SK-N-SH (cell line): ENCODE results near the gene PPP3R2. TPM values are rescaled to one million over a fixed set of nuclear protein-coding genes. Genes with fewer than 3 reads are reported as not detected.

ENCODE experiments used
- CTCF ChIA-PET: fragments of 300-600, 350-600 bp; formaldehyde crosslinking; extraction: SDS; loops from one replicate; lab custom pipeline; 2021; lab: Yijun Ruan, JAX
- POLR2A ChIA-PET: fragments of 350-600 bp; sonication (Branson Sonifier 250); formaldehyde crosslinking; extraction: SDS; loops from one replicate; lab custom pipeline; 2020; ENCODE audit warnings: antibody characterized with exemption, inconsistent platforms; lab: Yijun Ruan, JAX
- DNase-seq: peaks from one replicate; pipeline ENCODE4 v3.0.0; 2012
- H2AFZ ChIP-seq: fragments of 200-600 bp; sonication (generic); 2 replicates; pipeline ENCODE4 v1.8.1; 2016; ENCODE audit warnings: antibody characterized with exemption, mild to moderate bottlenecking, low read depth
- H3F3A ChIP-seq: fragments of 200-600 bp; sonication (generic); replicated peaks from 2 replicates; pipeline ENCODE3; 2016; ENCODE audit warnings: antibody characterized with exemption, mild to moderate bottlenecking; ENCODE audit not compliant: insufficient read depth
- H3K27ac ChIP-seq, 2 experiments: fragments of 200-500 bp in 1 of 2; fragments of 200-600 bp in 1 of 2; sonication (Bioruptor generic) in 1 of 2; sonication (generic), shearing (Covaris generic) in 1 of 2; 2 replicates each; pipeline versions ENCODE4 v1.5.1 to v1.6.1; 2014 to 2016; ENCODE audit warnings: low read depth in 2 of 2, inconsistent platforms in 1 of 2, low read length in 1 of 2, mild to moderate bottlenecking in 1 of 2, mixed read lengths in 1 of 2
- H3K27me3 ChIP-seq: fragments of 200-600 bp; sonication (generic), shearing (Covaris generic); 2 replicates; pipeline ENCODE4 v1.6.1; 2016; ENCODE audit warnings: mixed run types; ENCODE audit not compliant: insufficient read depth
- H3K36me3 ChIP-seq, 2 experiments: fragments of 200-500 bp in 1 of 2; fragments of 200-600 bp in 1 of 2; sonication (Bioruptor generic) in 1 of 2; sonication (generic) in 1 of 2; replicated peaks in 1 of 2; 2 replicates each; pipeline versions ENCODE3 to v1.5.1; 2014 to 2016; ENCODE audit warnings: low read length in 1 of 2, mild to moderate bottlenecking in 1 of 2; ENCODE audit not compliant: insufficient read depth in 2 of 2, control insufficient read depth in 1 of 2
- H3K4me1 ChIP-seq, 2 experiments: fragments of 200-500 bp in 1 of 2; fragments of 200-600 bp in 1 of 2; sonication (Bioruptor generic) in 1 of 2; sonication (generic), shearing (Covaris generic) in 1 of 2; 2 replicates each; pipeline versions ENCODE4 v1.5.1 to v1.6.1; 2014 to 2016; ENCODE audit warnings: low read depth in 1 of 2, low read length in 1 of 2, mixed run types in 1 of 2; ENCODE audit not compliant: insufficient read depth in 2 of 2, control insufficient read depth in 1 of 2
- H3K4me2 ChIP-seq: fragments of 200-600 bp; sonication (generic), shearing (Covaris generic); 2 replicates; pipeline ENCODE4 v1.6.1; 2017; ENCODE audit warnings: mixed run types
- H3K4me3 ChIP-seq, 2 experiments: fragments of 200-500 bp in 1 of 2; fragments of 200-600 bp in 1 of 2; sonication (Bioruptor generic) in 1 of 2; sonication (generic), shearing (Covaris generic) in 1 of 2; 2 replicates each; pipeline versions ENCODE4 v1.5.1 to v1.8.1; 2014 to 2016; ENCODE audit warnings: low read depth in 2 of 2, inconsistent platforms in 1 of 2, low read length in 1 of 2, mild to moderate bottlenecking in 1 of 2, mixed read lengths in 1 of 2, moderate library complexity in 1 of 2
- H3K79me2 ChIP-seq: fragments of 200-600 bp; sonication (generic); 2 replicates; pipeline ENCODE4 v1.8.1; 2017; ENCODE audit warnings: mild to moderate bottlenecking; ENCODE audit not compliant: insufficient read depth
- H3K9ac ChIP-seq: fragments of 200-600 bp; sonication (generic); 2 replicates; pipeline ENCODE4 v1.6.1; 2017; ENCODE audit warnings: mixed run types
- H3K9me2 ChIP-seq: fragments of 200-600 bp; sonication (generic); 2 replicates; pipeline ENCODE4 v1.6.1; 2017; ENCODE audit warnings: mixed run types
- H3K9me3 ChIP-seq: fragments of 200-600 bp; sonication (generic); 2 replicates; pipeline ENCODE4 v1.6.1; 2017; ENCODE audit warnings: mixed run types, mild to moderate bottlenecking, moderate library complexity
- H4K20me1 ChIP-seq: fragments of 200-600 bp; sonication (generic); 2 replicates; pipeline ENCODE4 v1.6.1; 2017; ENCODE audit warnings: mild to moderate bottlenecking, mixed run types; ENCODE audit not compliant: insufficient read depth
- CHD2 ChIP-seq: fragments of 150-350 bp; IDR thresholded peaks from 2 replicates; pipeline ENCODE4 v1.6.1; 2018; ENCODE audit warnings: low read length; ENCODE audit not compliant: partially characterized antibody
- EP300 ChIP-seq, 2 experiments: IDR thresholded peaks; 2 replicates each; pipeline versions ENCODE4 v1.4.0 to v1.6.1; 2012; ENCODE audit warnings: borderline replicate concordance in 1 of 2, low read depth in 1 of 2, low read length in 1 of 2
- FOXM1 ChIP-seq: IDR thresholded peaks from 2 replicates; pipeline ENCODE4 v1.4.0; 2012; ENCODE audit warnings: low read depth, mild to moderate bottlenecking
- MXI1 ChIP-seq: IDR thresholded peaks from 2 replicates; pipeline ENCODE4 v1.6.1; 2012; ENCODE audit warnings: mild to moderate bottlenecking, low read depth, low read length, improper control_type of control experiment
- NRF1 ChIP-seq: IDR thresholded peaks from 2 replicates; pipeline ENCODE4 v1.6.1; 2012; ENCODE audit warnings: low read depth, mild to moderate bottlenecking, low read length
- POLR2AphosphoS5 ChIP-seq: IDR thresholded peaks from 2 replicates; pipeline ENCODE4 v1.6.1; 2012; ENCODE audit warnings: low read depth, low read length
- RAD21 ChIP-seq: IDR thresholded peaks from 2 replicates; pipeline ENCODE4 v1.6.1; 2012; ENCODE audit warnings: mild to moderate bottlenecking, low read length
- RXRA ChIP-seq: IDR thresholded peaks from 2 replicates; pipeline ENCODE4 v1.4.0; 2012; ENCODE audit warnings: low read depth, mild to moderate bottlenecking, borderline replicate concordance
- WGBS: methylation state at CpG from one replicate; pipeline ENCODE4 v1.1.6; 2017; ENCODE audit warnings: low lambda C conversion rate; 5-methylcytosine and 5-hydroxymethylcytosine counted together
- polyA plus RNA-seq, 3 experiments: library from polyadenylated mRNA; depleted of rRNA; stranded (reverse); fragments of >200 nt; gene quantifications; 2 replicates each; pipeline ENCODE4 v1.2.3, GENCODE V29; 2012
- TF ChIP-seq, protein P1 (sequence below): fragments of 150-350 bp; IDR thresholded peaks from 2 replicates; pipeline ENCODE4 v1.6.1; 2017; ENCODE audit warnings: antibody characterized with exemption, low read length, low read depth, borderline replicate concordance
- TF ChIP-seq, protein P2 (sequence below): IDR thresholded peaks from 2 replicates; pipeline ENCODE4 v1.6.1; 2012; ENCODE audit warnings: mild to moderate bottlenecking, low read depth, low read length, moderate library complexity
- TF ChIP-seq, protein P3 (sequence below): IDR thresholded peaks from 2 replicates; pipeline ENCODE4 v1.4.0; 2012; ENCODE audit warnings: low read depth
- TF ChIP-seq, protein P4 (sequence below): IDR thresholded peaks from 2 replicates; pipeline ENCODE4 v1.4.0; 2012; ENCODE audit warnings: low read depth, borderline replicate concordance
- TF ChIP-seq, protein P5 (sequence below): fragments of 150-350 bp; IDR thresholded peaks from 2 replicates; pipeline ENCODE4 v1.6.1; 2016; ENCODE audit warnings: mild to moderate bottlenecking, low read depth, low read length
- TF ChIP-seq, protein P6 (sequence below): fragments of 200-600 bp; sonication (generic); IDR thresholded peaks from 2 replicates; pipeline ENCODE4 v1.6.1; 2017; ENCODE audit warnings: antibody characterized with exemption, mild to moderate bottlenecking, moderate library complexity

Gene PPP3R2
- polyA plus RNA-seq, 1 of the 3 experiments (the other 2 are of a cell fraction), result not detected

DNA sequence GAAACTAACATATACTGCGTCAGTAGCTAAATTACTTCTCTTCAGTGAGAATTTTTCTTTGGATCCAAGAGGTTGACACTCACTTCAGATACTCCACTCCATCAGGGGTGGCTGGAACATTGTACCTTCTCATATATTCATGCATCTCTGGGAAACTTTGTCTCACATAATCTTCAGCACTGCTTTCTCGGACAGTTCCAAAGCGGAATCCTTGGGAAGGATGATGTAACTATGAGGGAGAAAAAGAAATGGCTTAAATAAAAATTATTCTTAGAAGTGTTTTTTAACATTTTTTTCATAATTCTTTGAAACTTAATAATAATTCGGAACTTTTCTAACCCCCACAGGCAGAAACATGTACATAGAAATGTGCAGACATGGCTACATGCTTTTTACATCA lies 33.4 kb upstream of the PPP3R2 start:
- Histone ChIP-seq H3K79me2 (no peaks in the 10 kb centered on the region), H4K20me1 (no peaks in the 10 kb centered on the region), H2AFZ (no peak overlapping the region), H3F3A (no peaks in the 10 kb centered on the region), H3K36me3 (no peaks in the 10 kb centered on the region), H3K9me2 (no peaks in the 10 kb centered on the region), H3K4me1 (no peaks in the 10 kb centered on the region), H3K4me3 (no peak overlapping the region), H3K9ac (no peak overlapping the region), H3K9me3 (no peaks in the 10 kb centered on the region), H3K4me2 (no peak overlapping the region), H3K27ac (no peak overlapping the region), H3K27me3 (no peaks in the 10 kb centered on the region; the same call in 1 of the 2 replicates)
- 58% methylated on average over 4 of the region's 4 CpGs for WGBS
- TF ChIP-seq, protein P1, sequence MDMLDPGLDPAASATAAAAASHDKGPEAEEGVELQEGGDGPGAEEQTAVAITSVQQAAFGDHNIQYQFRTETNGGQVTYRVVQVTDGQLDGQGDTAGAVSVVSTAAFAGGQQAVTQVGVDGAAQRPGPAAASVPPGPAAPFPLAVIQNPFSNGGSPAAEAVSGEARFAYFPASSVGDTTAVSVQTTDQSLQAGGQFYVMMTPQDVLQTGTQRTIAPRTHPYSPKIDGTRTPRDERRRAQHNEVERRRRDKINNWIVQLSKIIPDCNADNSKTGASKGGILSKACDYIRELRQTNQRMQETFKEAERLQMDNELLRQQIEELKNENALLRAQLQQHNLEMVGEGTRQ, result no peak
- TF ChIP-seq, protein P2, sequence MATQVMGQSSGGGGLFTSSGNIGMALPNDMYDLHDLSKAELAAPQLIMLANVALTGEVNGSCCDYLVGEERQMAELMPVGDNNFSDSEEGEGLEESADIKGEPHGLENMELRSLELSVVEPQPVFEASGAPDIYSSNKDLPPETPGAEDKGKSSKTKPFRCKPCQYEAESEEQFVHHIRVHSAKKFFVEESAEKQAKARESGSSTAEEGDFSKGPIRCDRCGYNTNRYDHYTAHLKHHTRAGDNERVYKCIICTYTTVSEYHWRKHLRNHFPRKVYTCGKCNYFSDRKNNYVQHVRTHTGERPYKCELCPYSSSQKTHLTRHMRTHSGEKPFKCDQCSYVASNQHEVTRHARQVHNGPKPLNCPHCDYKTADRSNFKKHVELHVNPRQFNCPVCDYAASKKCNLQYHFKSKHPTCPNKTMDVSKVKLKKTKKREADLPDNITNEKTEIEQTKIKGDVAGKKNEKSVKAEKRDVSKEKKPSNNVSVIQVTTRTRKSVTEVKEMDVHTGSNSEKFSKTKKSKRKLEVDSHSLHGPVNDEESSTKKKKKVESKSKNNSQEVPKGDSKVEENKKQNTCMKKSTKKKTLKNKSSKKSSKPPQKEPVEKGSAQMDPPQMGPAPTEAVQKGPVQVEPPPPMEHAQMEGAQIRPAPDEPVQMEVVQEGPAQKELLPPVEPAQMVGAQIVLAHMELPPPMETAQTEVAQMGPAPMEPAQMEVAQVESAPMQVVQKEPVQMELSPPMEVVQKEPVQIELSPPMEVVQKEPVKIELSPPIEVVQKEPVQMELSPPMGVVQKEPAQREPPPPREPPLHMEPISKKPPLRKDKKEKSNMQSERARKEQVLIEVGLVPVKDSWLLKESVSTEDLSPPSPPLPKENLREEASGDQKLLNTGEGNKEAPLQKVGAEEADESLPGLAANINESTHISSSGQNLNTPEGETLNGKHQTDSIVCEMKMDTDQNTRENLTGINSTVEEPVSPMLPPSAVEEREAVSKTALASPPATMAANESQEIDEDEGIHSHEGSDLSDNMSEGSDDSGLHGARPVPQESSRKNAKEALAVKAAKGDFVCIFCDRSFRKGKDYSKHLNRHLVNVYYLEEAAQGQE, result peak; percentile 92
- DNase-seq, result no peak
- POLR2A ChIA-PET, result no interaction called here
- CTCF ChIA-PET, result no interaction called here

DNA sequence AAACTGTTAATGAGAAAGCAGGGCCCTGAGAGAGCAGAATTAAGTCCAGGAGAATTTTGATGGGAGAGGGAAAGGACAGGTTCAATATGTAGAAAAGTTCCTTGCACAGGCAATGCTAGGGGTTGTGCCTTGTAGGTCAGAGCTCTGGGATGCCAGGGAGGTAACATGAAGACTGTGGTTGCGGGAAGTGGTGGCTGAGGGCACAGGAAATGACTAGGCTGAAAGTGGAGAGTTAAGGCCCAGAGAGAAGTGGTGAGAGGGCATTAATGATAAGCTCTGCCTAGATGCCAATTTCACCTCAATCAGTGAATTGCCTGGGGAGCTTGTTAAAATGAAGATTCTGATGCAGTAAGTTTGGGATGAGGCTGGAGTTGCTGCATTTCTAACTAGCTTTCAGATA lies 31.5 kb upstream of the PPP3R2 start:
- Histone ChIP-seq H3K27ac (no peak overlapping the region), H3K9me2 (no peaks in the 10 kb centered on the region), H3K79me2 (no peaks in the 10 kb centered on the region), H3K27me3 (no peaks in the 10 kb centered on the region), H3K4me2 (no peak overlapping the region; the same call in 1 of the 2 replicates), H3K9me3 (no peaks in the 10 kb centered on the region), H3K9ac (no peak overlapping the region), H3K4me3 (no peak overlapping the region), H4K20me1 (no peaks in the 10 kb centered on the region), H3F3A (no peaks in the 10 kb centered on the region), H3K4me1 (no peaks in the 10 kb centered on the region), H3K36me3 (no peaks in the 10 kb centered on the region), H2AFZ (no peak overlapping the region)
- POLR2A ChIA-PET, result no interaction called here
- 56% methylated on average over 1 of the region's 1 CpG for WGBS
- no peak for DNase-seq
- CTCF ChIA-PET, result interaction anchor here (1.4 kb wide), 1 partner anchor 102 kb away, joined by 3 read pairs; no protein-coding TSS in a partner anchor
- TF ChIP-seq, protein P3, sequence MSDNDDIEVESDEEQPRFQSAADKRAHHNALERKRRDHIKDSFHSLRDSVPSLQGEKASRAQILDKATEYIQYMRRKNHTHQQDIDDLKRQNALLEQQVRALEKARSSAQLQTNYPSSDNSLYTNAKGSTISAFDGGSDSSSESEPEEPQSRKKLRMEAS, result no peak
- no peak for TF ChIP-seq CHD2
- TF ChIP-seq, protein P4, sequence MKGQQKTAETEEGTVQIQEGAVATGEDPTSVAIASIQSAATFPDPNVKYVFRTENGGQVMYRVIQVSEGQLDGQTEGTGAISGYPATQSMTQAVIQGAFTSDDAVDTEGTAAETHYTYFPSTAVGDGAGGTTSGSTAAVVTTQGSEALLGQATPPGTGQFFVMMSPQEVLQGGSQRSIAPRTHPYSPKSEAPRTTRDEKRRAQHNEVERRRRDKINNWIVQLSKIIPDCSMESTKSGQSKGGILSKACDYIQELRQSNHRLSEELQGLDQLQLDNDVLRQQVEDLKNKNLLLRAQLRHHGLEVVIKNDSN, result no peak
- TF ChIP-seq POLR2AphosphoS5, result no peak
- no peak for TF ChIP-seq FOXM1
- no peak for TF ChIP-seq RXRA
- TF ChIP-seq MXI1, result no peak
- TF ChIP-seq, protein P2, result no peak
- TF ChIP-seq, protein P5, sequence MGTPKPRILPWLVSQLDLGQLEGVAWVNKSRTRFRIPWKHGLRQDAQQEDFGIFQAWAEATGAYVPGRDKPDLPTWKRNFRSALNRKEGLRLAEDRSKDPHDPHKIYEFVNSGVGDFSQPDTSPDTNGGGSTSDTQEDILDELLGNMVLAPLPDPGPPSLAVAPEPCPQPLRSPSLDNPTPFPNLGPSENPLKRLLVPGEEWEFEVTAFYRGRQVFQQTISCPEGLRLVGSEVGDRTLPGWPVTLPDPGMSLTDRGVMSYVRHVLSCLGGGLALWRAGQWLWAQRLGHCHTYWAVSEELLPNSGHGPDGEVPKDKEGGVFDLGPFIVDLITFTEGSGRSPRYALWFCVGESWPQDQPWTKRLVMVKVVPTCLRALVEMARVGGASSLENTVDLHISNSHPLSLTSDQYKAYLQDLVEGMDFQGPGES, result no peak
- no peak for TF ChIP-seq EP300 (IDR thresholded peaks at IDR 0.05; ENCODE audit: borderline replicate concordance in 1 of 2, low read depth in 1 of 2, low read length in 1 of 2)
- TF ChIP-seq, protein P6, sequence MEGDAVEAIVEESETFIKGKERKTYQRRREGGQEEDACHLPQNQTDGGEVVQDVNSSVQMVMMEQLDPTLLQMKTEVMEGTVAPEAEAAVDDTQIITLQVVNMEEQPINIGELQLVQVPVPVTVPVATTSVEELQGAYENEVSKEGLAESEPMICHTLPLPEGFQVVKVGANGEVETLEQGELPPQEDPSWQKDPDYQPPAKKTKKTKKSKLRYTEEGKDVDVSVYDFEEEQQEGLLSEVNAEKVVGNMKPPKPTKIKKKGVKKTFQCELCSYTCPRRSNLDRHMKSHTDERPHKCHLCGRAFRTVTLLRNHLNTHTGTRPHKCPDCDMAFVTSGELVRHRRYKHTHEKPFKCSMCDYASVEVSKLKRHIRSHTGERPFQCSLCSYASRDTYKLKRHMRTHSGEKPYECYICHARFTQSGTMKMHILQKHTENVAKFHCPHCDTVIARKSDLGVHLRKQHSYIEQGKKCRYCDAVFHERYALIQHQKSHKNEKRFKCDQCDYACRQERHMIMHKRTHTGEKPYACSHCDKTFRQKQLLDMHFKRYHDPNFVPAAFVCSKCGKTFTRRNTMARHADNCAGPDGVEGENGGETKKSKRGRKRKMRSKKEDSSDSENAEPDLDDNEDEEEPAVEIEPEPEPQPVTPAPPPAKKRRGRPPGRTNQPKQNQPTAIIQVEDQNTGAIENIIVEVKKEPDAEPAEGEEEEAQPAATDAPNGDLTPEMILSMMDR, result no peak
- TF ChIP-seq NRF1, result no peak
- no peak for TF ChIP-seq RAD21
